Lower lobe of right lung (tissue), 2 donors: ENCODE results near the gene LRP1. TPM values are rescaled to one million over a fixed set of nuclear protein-coding genes. Genes with fewer than 3 reads are reported as not detected.

ENCODE experiments used
- ATAC-seq, 2 donors: fragments of 200-7000 bp; cut with Tn5 transposase; one replicate each; pipeline ENCODE4 v1.9.1; 2020 to 2022; ENCODE audit warnings: mild to moderate bottlenecking in 2 of 2, moderate library complexity in 2 of 2
- DNase-seq: peaks from one replicate; pipeline ENCODE4 v3.0.0-alpha.2; 2020
- H3K27ac ChIP-seq: fragments of 200-600 bp; one replicate; pipeline ENCODE4 v1.8.0; 2022
- H3K27me3 ChIP-seq: fragments of 200-600 bp; one replicate; pipeline ENCODE4 v1.8.0; 2022; ENCODE audit warnings: low read depth
- H3K36me3 ChIP-seq: fragments of 200-600 bp; one replicate; pipeline ENCODE4 v1.8.0; 2022; ENCODE audit warnings: mild to moderate bottlenecking
- H3K4me1 ChIP-seq: fragments of 200-600 bp; one replicate; pipeline ENCODE4 v1.8.0; 2022
- H3K4me3 ChIP-seq: fragments of 200-600 bp; one replicate; pipeline ENCODE4 v1.8.0; 2022; ENCODE audit warnings: mild to moderate bottlenecking
- H3K9me3 ChIP-seq: fragments of 200-600 bp; one replicate; pipeline ENCODE4 v1.8.0; 2022
- CTCF ChIP-seq: fragments of 200-600 bp; IDR thresholded peaks from one replicate; pipeline ENCODE4 v1.8.0; 2022; ENCODE audit warnings: antibody characterized with exemption, mild to moderate bottlenecking
- intact Hi-C: fragments of 100-400 bp; cut with DNase I; formaldehyde crosslinking; loops from one replicate; pipeline ENCODE4 v1.11.0; 2022
- total RNA-seq: library from RNA; stranded (reverse); fragmentation: NEBNext Ultra II Directional; extraction: Animal tissue kit (Norgen Biotek cat#: 25700); gene quantifications from one replicate; pipeline ENCODE4 v1.2.1, GENCODE V29; 2021
- donor health status: DM: no; HTN: yes; CAD: no; lungs with severe emphysema.

Gene LRP1
- total RNA-seq, 1 donor from 2014 or later, result 404 TPM

DNA sequence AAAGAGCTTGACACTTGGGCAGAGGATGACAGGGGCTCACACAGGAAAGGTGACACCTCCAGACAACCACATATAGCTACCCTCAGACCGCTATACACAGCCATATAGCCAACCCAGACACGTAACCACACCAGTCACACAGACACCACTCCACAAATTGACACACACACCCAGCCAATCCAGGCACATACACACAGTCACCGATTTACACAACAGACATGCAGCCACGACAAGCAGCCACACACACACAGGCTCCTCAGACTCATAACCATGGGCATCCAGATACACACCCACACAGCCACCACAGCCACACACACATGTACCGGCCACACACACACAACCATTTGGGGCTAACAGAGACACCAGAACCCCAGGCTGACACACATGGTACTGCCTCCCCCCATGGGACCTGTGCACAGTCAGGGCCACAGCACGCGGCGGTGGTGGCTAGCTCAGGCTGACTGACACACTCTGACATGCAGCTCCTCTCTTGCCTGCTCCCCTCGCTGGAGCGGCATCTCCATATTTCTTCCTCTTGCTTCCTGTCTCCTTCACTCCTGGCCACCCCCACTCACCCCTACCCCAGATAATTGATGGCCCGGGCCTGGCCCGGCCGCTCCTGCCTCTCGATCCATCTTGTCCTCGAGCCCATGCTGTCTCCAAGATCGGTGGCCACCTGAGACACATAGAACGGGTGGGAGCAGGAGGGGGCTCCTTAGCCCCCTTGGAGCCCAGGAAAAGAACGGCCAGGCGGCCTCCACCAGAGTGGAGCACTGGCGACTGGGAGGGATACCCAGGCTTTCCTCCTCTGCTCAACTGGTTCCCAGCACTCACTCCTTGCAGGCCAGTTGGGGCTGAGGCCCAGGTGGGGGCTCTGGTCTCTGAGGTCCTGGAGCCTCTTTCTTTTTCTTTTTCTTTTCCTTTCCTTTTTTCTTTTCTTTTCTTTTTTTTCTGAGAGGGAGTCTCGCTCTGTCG is 95.2 kb downstream of the LRP1 start:
- intact Hi-C loops, result no loop called here
- DNase-seq (no peak), ATAC-seq (no peak)
- H3K36me3 ChIP-seq, result no peaks in the 10 kb centered on the region
- H3K27me3 ChIP-seq, result peaks cover 89% of the 10 kb centered on the region
- no peak overlapping the region for H3K4me3 ChIP-seq
- H3K27ac ChIP-seq, result no peak overlapping the region
- TF ChIP-seq CTCF, result no peak
- peaks cover 23% of the 10 kb centered on the region for H3K4me1 ChIP-seq
- no peaks in the 10 kb centered on the region for H3K9me3 ChIP-seq

DNA sequence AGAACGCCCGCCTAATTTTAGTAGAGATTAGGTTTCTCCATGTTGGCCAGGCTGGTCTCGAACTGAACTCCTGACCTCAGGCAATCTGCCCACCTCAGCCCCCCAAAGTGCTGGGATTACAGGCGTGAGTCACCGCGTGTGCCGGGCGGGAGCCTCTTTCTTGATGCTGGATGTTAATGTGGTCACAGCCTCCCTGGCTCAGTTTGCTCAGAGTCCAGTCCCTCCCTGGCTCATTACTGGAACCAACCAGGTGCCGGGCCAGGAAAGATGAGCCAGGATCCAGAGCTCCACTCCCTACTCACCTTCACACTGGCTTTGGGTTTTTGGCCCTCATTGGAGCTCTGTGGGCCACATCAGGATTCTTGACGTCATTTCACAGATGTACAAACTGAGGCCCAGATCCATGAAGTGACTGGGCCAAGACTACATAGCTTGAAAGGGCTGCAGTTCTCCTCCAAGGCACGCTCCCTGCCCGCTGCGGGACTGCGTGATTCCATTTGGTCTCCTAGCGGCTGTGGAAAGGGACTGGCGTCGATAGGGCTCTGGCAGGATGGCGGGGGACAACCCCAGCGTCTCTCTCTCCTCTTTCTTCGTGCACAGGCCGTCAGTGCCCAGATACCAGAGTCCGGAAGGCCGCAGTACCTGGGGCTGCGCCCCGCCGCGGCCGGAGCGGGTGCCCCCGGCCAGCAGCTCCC is 96.1 kb downstream of the LRP1 start:
- H3K9me3 ChIP-seq, result no peaks in the 10 kb centered on the region
- ATAC-seq (no peak), DNase-seq (no peak)
- intact Hi-C loops, result no loop called here
- peaks cover 30% of the 10 kb centered on the region for H3K4me1 ChIP-seq
- no peak overlapping the region for H3K27ac ChIP-seq
- H3K36me3 ChIP-seq, result no peaks in the 10 kb centered on the region
- no peak for TF ChIP-seq CTCF
- peaks cover 80% of the 10 kb centered on the region for H3K27me3 ChIP-seq
- H3K4me3 ChIP-seq, result no peak overlapping the region

GRCh38 chr12:57224973-57225679 is 96.8 kb downstream of the LRP1 start:
- intact Hi-C loops, result no loop called here
- peak; percentile 80 for DNase-seq
- peak; percentile 74 to 82 for ATAC-seq

GRCh38 chr12:57225680-57226210 is 97.5 kb downstream of the LRP1 start:
- intact Hi-C loops, result no loop called here
- no peaks in the 10 kb centered on the region for H3K36me3 ChIP-seq
- no peak overlapping the region for H3K4me3 ChIP-seq
- peaks cover 68% of the 10 kb centered on the region for H3K27me3 ChIP-seq
- no peak overlapping the region for H3K27ac ChIP-seq
- ATAC-seq (no peak), DNase-seq (no peak)
- peaks cover 38% of the 10 kb centered on the region for H3K4me1 ChIP-seq
- no peak for TF ChIP-seq CTCF
- no peaks in the 10 kb centered on the region for H3K9me3 ChIP-seq

More at GRCh38 chr12:57224973-57225679, 96.8 kb downstream of the LRP1 start:
- Histone ChIP-seq H3K9me3 (no peaks in the 10 kb centered on the region), H3K27me3 (peaks cover 73% of the 10 kb centered on the region), H3K36me3 (no peaks in the 10 kb centered on the region), H3K27ac (no peak overlapping the region), H3K4me3 (no peak overlapping the region), H3K4me1 (peaks cover 32% of the 10 kb centered on the region)
- peak; percentile 75 for TF ChIP-seq CTCF
